MM.1S (cell line): ENCODE results near the gene TAS2R43.

Experiments used
- EZH2phosphoT487 ChIP-seq: fragments of 300-600 bp; sonication (generic); IDR thresholded peaks from 2 replicates; pipeline ENCODE4 v1.6.1; 2018; ENCODE audit warnings: antibody characterized with exemption, low read length
- TF ChIP-seq, protein P1 (sequence below): fragments of 300-600 bp; sonication (generic); IDR thresholded peaks from 2 replicates; pipeline ENCODE4 v1.5.1; 2016; ENCODE audit warnings: antibody characterized with exemption, low read length, mixed read lengths

- TF ChIP-seq EZH2phosphoT487: no peak
- TF ChIP-seq, protein P1, sequence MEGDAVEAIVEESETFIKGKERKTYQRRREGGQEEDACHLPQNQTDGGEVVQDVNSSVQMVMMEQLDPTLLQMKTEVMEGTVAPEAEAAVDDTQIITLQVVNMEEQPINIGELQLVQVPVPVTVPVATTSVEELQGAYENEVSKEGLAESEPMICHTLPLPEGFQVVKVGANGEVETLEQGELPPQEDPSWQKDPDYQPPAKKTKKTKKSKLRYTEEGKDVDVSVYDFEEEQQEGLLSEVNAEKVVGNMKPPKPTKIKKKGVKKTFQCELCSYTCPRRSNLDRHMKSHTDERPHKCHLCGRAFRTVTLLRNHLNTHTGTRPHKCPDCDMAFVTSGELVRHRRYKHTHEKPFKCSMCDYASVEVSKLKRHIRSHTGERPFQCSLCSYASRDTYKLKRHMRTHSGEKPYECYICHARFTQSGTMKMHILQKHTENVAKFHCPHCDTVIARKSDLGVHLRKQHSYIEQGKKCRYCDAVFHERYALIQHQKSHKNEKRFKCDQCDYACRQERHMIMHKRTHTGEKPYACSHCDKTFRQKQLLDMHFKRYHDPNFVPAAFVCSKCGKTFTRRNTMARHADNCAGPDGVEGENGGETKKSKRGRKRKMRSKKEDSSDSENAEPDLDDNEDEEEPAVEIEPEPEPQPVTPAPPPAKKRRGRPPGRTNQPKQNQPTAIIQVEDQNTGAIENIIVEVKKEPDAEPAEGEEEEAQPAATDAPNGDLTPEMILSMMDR: no peak
Measured at GRCh38 chr12:11105546-11105945, 13.4 kb upstream of the TAS2R43 start.
